Mesenchymal stem cell (in vitro differentiated cells and primary cell): ENCODE results near the gene EFTUD2.
"Not testable (repeated sequence)": the region's sequence is repeated elsewhere in the genome, so short reads cannot be mapped to it uniquely, and the experiment has no call there.

Experiments
- DNase-seq: peaks from one replicate; pipeline ENCODE4 v3.0.0-alpha.2; 2013
- H2AFZ ChIP-seq: one replicate; pipeline ENCODE4 v1.6.1; 2013; ENCODE audit warnings: low read depth, mild to moderate bottlenecking, control low read depth, inconsistent platforms, low read length, moderate library complexity
- H2AK5ac ChIP-seq: 2 replicates; pipeline ENCODE4 v1.6.1; 2013; ENCODE audit warnings: low read length, moderate library complexity, mild to moderate bottlenecking, inconsistent platforms; ENCODE audit not compliant: severe bottlenecking
- H2BK120ac ChIP-seq: one replicate; pipeline ENCODE4 v1.6.1; 2013; ENCODE audit warnings: low read depth, mild to moderate bottlenecking, inconsistent platforms, low read length, moderate library complexity
- H2BK12ac ChIP-seq, 2 experiments: one replicate each; pipeline ENCODE4 v1.6.1; 2013; ENCODE audit warnings: inconsistent platforms in 2 of 2, low read length in 2 of 2, mild to moderate bottlenecking in 2 of 2, moderate library complexity in 2 of 2, control low read depth in 1 of 2
- H2BK15ac ChIP-seq: one replicate; pipeline ENCODE4 v1.6.1; 2013; ENCODE audit warnings: mild to moderate bottlenecking, low read depth, inconsistent platforms; ENCODE audit not compliant: poor library complexity, severe bottlenecking
- H2BK5ac ChIP-seq: 2 replicates; pipeline ENCODE4 v1.6.1; 2013; ENCODE audit warnings: low read depth, mild to moderate bottlenecking, low read length, control low read depth, inconsistent platforms; ENCODE audit not compliant: poor library complexity, severe bottlenecking
- H3K14ac ChIP-seq, 2 experiments: one replicate each; pipeline ENCODE4 v1.6.1; 2013; ENCODE audit warnings: inconsistent platforms in 2 of 2, low read length in 2 of 2, control low read depth in 1 of 2, mild to moderate bottlenecking in 1 of 2, moderate library complexity in 1 of 2
- H3K18ac ChIP-seq, 2 experiments: one replicate each; pipeline ENCODE4 v1.6.1; 2013; ENCODE audit warnings: inconsistent platforms in 2 of 2, low read length in 2 of 2, control low read depth in 1 of 2, low read depth in 1 of 2, mild to moderate bottlenecking in 1 of 2
- H3K23ac ChIP-seq, 2 experiments: one replicate each; pipeline ENCODE4 v1.6.1; 2013; ENCODE audit warnings: inconsistent platforms in 2 of 2, low read length in 2 of 2, mild to moderate bottlenecking in 2 of 2, moderate library complexity in 2 of 2, control low read depth in 1 of 2
- H3K27ac ChIP-seq: 2 replicates; pipeline ENCODE4 v1.5.1; 2013; ENCODE audit warnings: mild to moderate bottlenecking, moderate library complexity, low read length, control low read depth, inconsistent platforms; ENCODE audit not compliant: poor library complexity, severe bottlenecking
- H3K27me3 ChIP-seq, 2 experiments: 2 replicates each; pipeline versions ENCODE4 v1.6.1 to v1.7.0; 2013; ENCODE audit warnings: low read length in 2 of 2, mild to moderate bottlenecking in 2 of 2, moderate library complexity in 2 of 2, control low read depth in 1 of 2, inconsistent platforms in 1 of 2; ENCODE audit not compliant: control insufficient read depth in 1 of 2, insufficient read depth in 1 of 2
- H3K36me3 ChIP-seq, 2 experiments: 2 replicates each; pipeline versions ENCODE4 v1.6.1 to v1.7.0; 2013; ENCODE audit warnings: low read length in 2 of 2, control low read depth in 1 of 2, inconsistent platforms in 1 of 2, low read depth in 1 of 2, mild to moderate bottlenecking in 1 of 2; ENCODE audit not compliant: insufficient read depth in 2 of 2, control insufficient read depth in 1 of 2
- H3K4ac ChIP-seq, 2 experiments: one replicate each; pipeline ENCODE4 v1.6.1; 2013; ENCODE audit warnings: inconsistent platforms in 2 of 2, low read length in 2 of 2, mild to moderate bottlenecking in 2 of 2, moderate library complexity in 2 of 2, control low read depth in 1 of 2, low read depth in 1 of 2
- H3K4me1 ChIP-seq: 2 replicates; pipeline ENCODE4 v1.6.1; 2013; ENCODE audit warnings: low read depth, low read length, control low read depth; ENCODE audit not compliant: control insufficient read depth, insufficient read depth
- H3K4me2 ChIP-seq: 2 replicates; pipeline ENCODE4 v1.6.1; 2013; ENCODE audit warnings: low read length, mild to moderate bottlenecking, inconsistent platforms; ENCODE audit not compliant: poor library complexity, severe bottlenecking
- H3K4me3 ChIP-seq, 2 experiments: 2 replicates each; pipeline versions ENCODE4 v1.5.1 to v1.7.0; 2013; ENCODE audit warnings: low read length in 2 of 2, mild to moderate bottlenecking in 2 of 2, control low read depth in 1 of 2, low read depth in 1 of 2; ENCODE audit not compliant: insufficient read depth in 1 of 2
- H3K79me1 ChIP-seq: replicated peaks from 2 replicates; pipeline ENCODE4 v1.6.1; 2013; ENCODE audit warnings: mild to moderate bottlenecking, control low read depth, low read length, inconsistent platforms; ENCODE audit not compliant: poor library complexity, severe bottlenecking
- H3K9ac ChIP-seq: 2 replicates; pipeline ENCODE4 v1.7.0; 2013; ENCODE audit warnings: mild to moderate bottlenecking, low read length, moderate library complexity
- H3K9me3 ChIP-seq: 2 replicates; pipeline ENCODE4 v1.7.0; 2013; ENCODE audit warnings: mild to moderate bottlenecking, low read length; ENCODE audit not compliant: control insufficient read depth
- H4K8ac ChIP-seq: one replicate; pipeline ENCODE4 v1.6.1; 2013; ENCODE audit warnings: inconsistent platforms, mild to moderate bottlenecking, low read length, moderate library complexity
- H4K91ac ChIP-seq: one replicate; pipeline ENCODE4 v1.6.1; 2013; ENCODE audit warnings: mild to moderate bottlenecking, low read length, inconsistent platforms
- WGBS: methylation state at CpG from one replicate; pipeline ENCODE4 v1.1.7; 2013; ENCODE audit warnings: mixed read lengths; 5-methylcytosine and 5-hydroxymethylcytosine counted together

EFTUD2 gene

DNA sequence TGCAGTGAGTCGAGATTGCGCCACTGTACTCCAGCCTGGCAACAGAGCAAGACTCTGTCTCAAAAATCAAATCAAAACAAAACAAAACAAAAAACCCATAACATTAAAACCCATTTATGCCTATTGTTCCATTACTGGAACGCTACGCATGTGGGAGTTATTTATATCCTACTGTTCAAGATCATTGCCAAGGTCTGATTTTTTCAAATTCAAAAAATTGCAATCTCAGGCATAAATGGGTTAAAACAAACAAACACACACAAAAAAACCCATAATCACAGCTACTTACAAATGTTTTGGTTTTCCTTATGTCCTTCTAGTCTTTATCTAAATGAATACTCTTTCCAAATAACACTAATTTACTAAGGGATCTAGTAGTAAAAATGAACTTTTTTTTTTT lies 87.0 kb downstream of the EFTUD2 start:
- no peak overlapping the region for H3K4me2 ChIP-seq
- no peak overlapping the region for H3K4ac ChIP-seq

DNA sequence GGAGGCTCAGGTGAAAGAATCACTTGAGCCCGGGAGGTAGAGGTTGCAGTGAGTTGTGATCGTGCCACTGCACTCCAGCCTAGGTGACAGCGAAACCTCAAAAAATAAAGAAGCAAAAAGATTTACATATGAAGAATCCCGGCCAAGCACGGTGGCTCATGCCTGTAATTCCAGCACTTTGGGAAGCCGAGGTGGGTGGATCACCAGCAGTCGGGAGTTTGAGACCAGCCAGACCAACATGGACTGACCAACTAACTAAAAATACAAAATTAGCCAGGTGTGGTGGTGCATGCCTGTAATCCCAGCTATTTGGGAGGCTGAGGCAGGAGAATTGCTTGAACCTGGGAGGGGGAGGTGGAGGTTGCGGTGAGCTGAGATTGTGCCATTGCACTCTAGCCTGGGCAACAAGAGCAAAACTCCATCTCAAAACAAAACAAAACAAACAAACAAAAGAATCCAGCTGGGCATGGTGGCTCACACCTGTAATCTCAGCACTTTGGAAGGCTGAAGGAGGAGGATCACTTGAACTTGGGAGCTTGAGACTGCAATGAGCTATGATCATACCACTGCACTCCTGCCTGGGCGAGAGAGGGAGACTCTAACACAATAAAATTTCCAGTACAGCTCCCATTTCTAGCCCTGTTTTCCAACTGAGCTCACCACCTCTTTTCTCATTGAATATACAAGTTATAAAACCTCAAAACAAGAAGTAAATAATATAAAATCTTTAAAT lies 90.4 kb downstream of the EFTUD2 start:
- H3K18ac ChIP-seq, H2BK12ac ChIP-seq, H3K14ac ChIP-seq, DNase-seq, H4K91ac ChIP-seq, H2BK120ac ChIP-seq, H2AFZ ChIP-seq, H3K4me2 ChIP-seq, H3K9ac ChIP-seq, H3K4me1 ChIP-seq, H3K27ac ChIP-seq, H2BK15ac ChIP-seq, H3K9me3 ChIP-seq, H3K4ac ChIP-seq, H3K23ac ChIP-seq, H3K4me3 ChIP-seq, H2BK5ac ChIP-seq, H3K27me3 ChIP-seq: not testable (repeated sequence)
- H2AK5ac ChIP-seq = peak overlapping the region; percentile 61
- peak overlapping the region; percentile 82 for H4K8ac ChIP-seq
- peaks cover 21% of the 10 kb centered on the region for H3K79me1 ChIP-seq
- H3K36me3 ChIP-seq = peaks cover 13 to 20% of the 10 kb centered on the region in 2 experiments
- 93% methylated on average over 8 of the region's 9 CpGs for WGBS

More for the DNA sequence above, 87.0 kb downstream of the EFTUD2 start:
- H3K36me3 ChIP-seq = no peaks in the 10 kb centered on the region
- H2AK5ac ChIP-seq = no peak overlapping the region
- no peak overlapping the region for H2BK15ac ChIP-seq
- H2BK5ac ChIP-seq = no peak overlapping the region
- no peak overlapping the region for H3K18ac ChIP-seq
- no peak overlapping the region for H4K91ac ChIP-seq
- no peak overlapping the region for H2BK12ac ChIP-seq
- peaks cover 2% of the 10 kb centered on the region for H3K4me1 ChIP-seq
- H3K27ac ChIP-seq = no peak overlapping the region
- no peak overlapping the region for H3K23ac ChIP-seq
- no peak overlapping the region for H2BK120ac ChIP-seq
- 94% methylated on average over 4 of the region's 4 CpGs for WGBS
- H3K9ac ChIP-seq = no peak overlapping the region
- no peak overlapping the region for H4K8ac ChIP-seq
- no peak overlapping the region for H2AFZ ChIP-seq
- no peak overlapping the region for H3K4me3 ChIP-seq
- H3K79me1 ChIP-seq = peaks cover 8% of the 10 kb centered on the region
- no peak for DNase-seq
- H3K27me3 ChIP-seq = no peaks in the 10 kb centered on the region
- H3K9me3 ChIP-seq = no peaks in the 10 kb centered on the region
- no peak overlapping the region for H3K14ac ChIP-seq

DNA sequence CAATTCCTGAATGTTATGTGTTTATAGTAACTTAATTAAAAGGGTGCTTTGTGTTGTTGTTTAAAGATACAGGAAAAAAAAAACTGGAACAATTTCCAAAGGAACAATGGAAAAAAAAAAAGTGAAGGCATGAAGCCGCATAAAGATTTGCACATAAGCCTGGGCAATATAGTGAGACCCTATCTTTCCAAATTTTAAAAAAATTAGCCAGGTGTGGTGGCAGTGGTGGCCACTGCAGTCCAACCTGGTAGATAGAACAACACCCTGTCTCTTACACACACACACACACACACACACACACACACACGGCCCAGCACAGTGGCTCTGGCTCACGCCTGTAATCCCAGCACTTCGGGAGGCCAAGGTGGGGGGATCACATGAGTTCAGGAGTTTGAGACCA lies 91.1 kb downstream of the EFTUD2 start:
- Histone ChIP-seq H2BK5ac (no peak overlapping the region), H3K9ac (no peak overlapping the region), H3K4ac (no peak overlapping the region), H3K14ac (no peak overlapping the region), H3K4me2 (no peak overlapping the region), H4K91ac (peak overlapping the region; percentile 34), H2AK5ac (peak overlapping the region; percentile 3), H3K4me1 (peaks cover 2% of the 10 kb centered on the region), H3K27ac (peak overlapping the region; percentile 30), H3K79me1 (peaks cover 21% of the 10 kb centered on the region), H2BK15ac (no peak overlapping the region), H2BK120ac (no peak overlapping the region), H2BK12ac (no peak overlapping the region), H4K8ac (peak overlapping the region; percentile 82), H3K4me3 (no peak overlapping the region), H3K27me3 (no peaks in the 10 kb centered on the region), H2AFZ (no peak overlapping the region), H3K18ac (peak overlapping the region in 1 of 2 experiments; percentile 21), H3K36me3 (peaks cover 13 to 27% of the 10 kb centered on the region in 2 experiments), H3K9me3 (no peaks in the 10 kb centered on the region), H3K23ac (no peak overlapping the region)
- WGBS = 80% methylated on average over 4 of the region's 4 CpGs
- no peak for DNase-seq

DNA sequence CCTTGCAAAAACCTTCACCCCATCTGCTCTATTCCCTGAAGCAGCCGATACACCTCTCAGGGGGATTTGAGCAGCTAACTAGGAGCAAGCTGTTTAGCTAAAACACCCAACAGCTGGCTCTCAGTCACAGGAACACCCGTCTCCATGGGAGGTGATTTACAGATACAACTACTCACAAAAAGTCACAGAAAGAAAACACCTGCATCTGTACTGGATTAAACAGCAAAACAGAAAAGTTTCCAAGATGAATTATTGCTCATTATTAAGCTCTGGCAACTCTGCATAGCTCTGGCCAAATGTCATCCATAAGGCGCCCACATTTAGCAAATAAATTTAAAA lies 91.5 kb downstream of the EFTUD2 start:
- Histone ChIP-seq H2AK5ac (no peak overlapping the region), H3K9ac (peak overlapping the region; percentile 33), H3K27ac (peak overlapping the region; percentile 30), H3K14ac (no peak overlapping the region), H4K8ac (no peak overlapping the region), H4K91ac (no peak overlapping the region), H2BK120ac (peak overlapping the region; percentile 19), H3K4me2 (no peak overlapping the region), H2BK12ac (no peak overlapping the region), H3K27me3 (no peaks in the 10 kb centered on the region), H3K36me3 (peaks cover 13 to 28% of the 10 kb centered on the region in 2 experiments), H3K23ac (no peak overlapping the region), H3K18ac (no peak overlapping the region), H3K4me1 (peaks cover 2% of the 10 kb centered on the region), H3K4me3 (no peak overlapping the region), H2AFZ (no peak overlapping the region), H3K9me3 (no peaks in the 10 kb centered on the region), H2BK5ac (no peak overlapping the region), H3K79me1 (peaks cover 21% of the 10 kb centered on the region), H2BK15ac (no peak overlapping the region), H3K4ac (no peak overlapping the region)
- WGBS = 29% methylated on average over 2 of the region's 3 CpGs
- DNase-seq = no peak
